Chondrocyte (in vitro differentiated cells): ENCODE results near the gene CLASP1. TPM values are rescaled to one million over a fixed set of nuclear protein-coding genes. Genes with fewer than 3 reads are reported as not detected.

ENCODE experiments used
- DNase-seq: peaks from one replicate; pipeline ENCODE4 v3.0.0; 2021; ENCODE audit warnings: mixed read lengths, low spot score
- H3K27ac Mint-ChIP-seq: one replicate; pipeline ENCODE4 v1.8.0; 2021; ENCODE audit warnings: mild to moderate bottlenecking, moderate library complexity, mixed read lengths; ENCODE audit not compliant: unreplicated experiment
- H3K27me3 Mint-ChIP-seq: 2 replicates; pipeline ENCODE4 v1.8.0; 2021; ENCODE audit warnings: low read depth, mixed read lengths
- H3K36me3 Mint-ChIP-seq: 2 replicates; pipeline ENCODE4 v1.8.0; 2021; ENCODE audit warnings: low read depth, mixed read lengths
- H3K4me1 Mint-ChIP-seq: 2 replicates; pipeline ENCODE4 v1.8.0; 2021; ENCODE audit warnings: low read depth, mild to moderate bottlenecking, mixed read lengths
- H3K4me3 Mint-ChIP-seq: one replicate; pipeline ENCODE4 v1.8.0; 2021; ENCODE audit warnings: mild to moderate bottlenecking, moderate library complexity, mixed read lengths; ENCODE audit not compliant: unreplicated experiment
- H3K9me3 Mint-ChIP-seq: 2 replicates; pipeline ENCODE4 v1.8.0; 2021; ENCODE audit warnings: low read depth, mixed read lengths
- CTCF ChIP-seq: fragments of 200-600 bp; sonication (generic); IDR thresholded peaks from 2 replicates; pipeline ENCODE4 v1.5.0; 2021; ENCODE audit warnings: antibody characterized with exemption, mild to moderate bottlenecking, moderate library complexity
- total RNA-seq: library from RNA; stranded (reverse); gene quantifications from 3 replicates; pipeline ENCODE4 v1.2.1, GENCODE V29; 2021

CLASP1 gene
- total RNA-seq, 1 donor from 2014 or later = 56.0 TPM

DNA sequence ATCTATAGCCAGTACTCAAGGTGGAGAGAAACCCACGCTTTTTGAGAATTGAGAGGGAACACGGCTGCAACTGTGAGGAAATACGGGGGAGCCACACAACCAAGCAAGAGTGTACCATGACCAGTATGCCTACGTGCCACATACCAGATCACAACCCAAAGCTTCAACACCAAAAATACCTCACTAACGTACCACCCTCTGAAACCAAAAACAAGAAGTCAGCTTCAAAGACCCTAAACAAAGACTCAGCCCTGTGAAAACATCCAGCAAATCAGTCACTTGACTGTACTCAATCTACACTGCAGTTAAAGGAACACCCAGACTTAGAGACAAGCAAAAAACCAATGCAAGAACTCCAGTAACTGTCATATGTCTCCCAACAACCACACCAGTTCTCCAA lies 101.6 kb downstream of the CLASP1 start:
- no peak overlapping the region for H3K27ac Mint-ChIP-seq
- peaks cover 9% of the 10 kb centered on the region for H3K36me3 Mint-ChIP-seq
- peaks cover 23% of the 10 kb centered on the region for H3K9me3 Mint-ChIP-seq
- H3K27me3 Mint-ChIP-seq = no peaks in the 10 kb centered on the region
- no peak for DNase-seq
- TF ChIP-seq CTCF = no peak
- H3K4me1 Mint-ChIP-seq = peaks cover 15% of the 10 kb centered on the region
- H3K4me3 Mint-ChIP-seq = no peak overlapping the region

GRCh38 chr2:121545913-121546312 lies 103.3 kb downstream of the CLASP1 start:
- TF ChIP-seq CTCF = no peak

DNA sequence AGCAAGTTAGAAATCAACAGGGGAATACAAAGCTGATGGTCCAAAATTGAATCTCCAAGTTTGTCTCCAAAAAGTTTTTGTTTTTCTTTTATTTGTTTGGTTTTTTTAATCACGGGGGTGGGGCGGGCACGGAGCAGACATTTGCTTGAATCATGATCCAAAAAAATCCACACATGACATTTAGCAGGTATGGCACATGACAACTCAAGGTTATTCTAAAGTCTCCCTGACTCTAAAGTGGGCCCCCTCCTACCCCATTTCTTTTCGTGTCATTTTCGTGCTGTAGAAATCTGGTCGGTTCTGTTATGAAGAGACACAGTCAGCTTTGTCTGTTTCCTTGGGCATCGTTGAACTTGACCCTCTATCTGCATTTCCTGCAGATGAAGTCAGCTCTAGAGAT lies 104.0 kb downstream of the CLASP1 start:
- no peak for DNase-seq
- TF ChIP-seq CTCF = no peak
- H3K27me3 Mint-ChIP-seq = no peaks in the 10 kb centered on the region
- peaks cover 9% of the 10 kb centered on the region for H3K36me3 Mint-ChIP-seq
- H3K4me3 Mint-ChIP-seq = no peak overlapping the region
- H3K27ac Mint-ChIP-seq = no peak overlapping the region
- peaks cover 15% of the 10 kb centered on the region for H3K4me1 Mint-ChIP-seq
- H3K9me3 Mint-ChIP-seq = peaks cover 21% of the 10 kb centered on the region

More at GRCh38 chr2:121545913-121546312, 103.3 kb downstream of the CLASP1 start:
- Mint-ChIP-seq H3K36me3 (peaks cover 9% of the 10 kb centered on the region), H3K27ac (no peak overlapping the region), H3K9me3 (peaks cover 23% of the 10 kb centered on the region), H3K4me1 (peaks cover 15% of the 10 kb centered on the region), H3K27me3 (no peaks in the 10 kb centered on the region), H3K4me3 (no peak overlapping the region)
- DNase-seq = no peak

- Mint-ChIP-seq H3K9me3 (no peaks in the 10 kb centered on the region), H3K27ac (no peak overlapping the region), H3K4me3 (no peak overlapping the region), H3K27me3 (no peaks in the 10 kb centered on the region), H3K4me1 (peaks cover 37% of the 10 kb centered on the region), H3K36me3 (no peaks in the 10 kb centered on the region)
- no peak for TF ChIP-seq CTCF
- no peak for DNase-seq
Measured at GRCh38 chr2:121541495-121541894, 107.8 kb downstream of the CLASP1 start.

GRCh38 chr2:121539750-121540469 lies 109.4 kb downstream of the CLASP1 start:
- TF ChIP-seq CTCF = no peak
- no peak overlapping the region for H3K27ac Mint-ChIP-seq
- H3K27me3 Mint-ChIP-seq = no peaks in the 10 kb centered on the region
- no peaks in the 10 kb centered on the region for H3K36me3 Mint-ChIP-seq
- no peak for DNase-seq
- no peaks in the 10 kb centered on the region for H3K9me3 Mint-ChIP-seq
- no peak overlapping the region for H3K4me3 Mint-ChIP-seq
- peaks cover 37% of the 10 kb centered on the region for H3K4me1 Mint-ChIP-seq
